HG03103 (cell line): ENCODE data around the gene MYH6.

ENCODE experiments used
- ATAC-seq: cut with Tn5 transposase; IDR thresholded peaks from one replicate; pipeline ENCODE4 v1.9.1; 2021; ENCODE audit warnings: low read depth; ENCODE audit not compliant: unreplicated experiment

Gene MYH6

GRCh38 chr14:23345987-23346692 lies 61.9 kb downstream of the MYH6 start:
- no peak for ATAC-seq

GRCh38 chr14:23344481-23344880 lies 63.6 kb downstream of the MYH6 start:
- no peak for ATAC-seq

- no peak for ATAC-seq
Observed at GRCh38 chr14:23339506-23340268, 68.4 kb downstream of the MYH6 start.

GRCh38 chr14:23335623-23336022 lies 72.5 kb downstream of the MYH6 start:
- no peak for ATAC-seq
